Measurements from ENCODE around the gene PREX1.

Gene PREX1

DNA sequence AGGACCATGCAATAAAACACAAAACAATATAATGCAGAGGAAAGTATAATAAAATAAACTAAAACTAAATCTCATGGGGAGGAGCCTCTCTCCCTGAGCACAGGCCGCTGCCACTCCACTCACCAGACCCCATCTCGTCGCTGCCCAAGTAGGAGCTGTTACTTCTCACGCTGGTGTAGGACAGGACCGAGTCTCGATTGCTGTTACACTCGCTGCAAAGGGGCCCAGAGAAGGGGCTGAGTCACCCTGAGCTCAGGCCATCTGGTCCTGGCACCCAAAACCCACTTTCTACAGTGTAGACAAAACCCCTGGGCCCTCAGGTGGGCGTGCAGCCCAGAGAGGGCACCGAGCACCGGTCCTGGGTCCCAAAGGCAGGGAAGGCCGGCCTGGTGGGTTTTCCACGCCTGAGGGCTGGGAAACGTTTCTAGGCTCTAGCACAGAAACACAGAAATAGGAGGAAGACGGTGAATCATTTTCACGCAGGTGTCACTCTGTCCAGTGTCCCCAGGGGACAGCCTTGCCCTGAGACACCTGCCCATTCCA, 183.4 kb downstream of the PREX1 start:
- no peak overlapping the region for H3K4me2 ChIP-seq
- H3K36me3 ChIP-seq (ENCODE audit: insufficient read depth), result no peaks in the 10 kb centered on the region

DNA sequence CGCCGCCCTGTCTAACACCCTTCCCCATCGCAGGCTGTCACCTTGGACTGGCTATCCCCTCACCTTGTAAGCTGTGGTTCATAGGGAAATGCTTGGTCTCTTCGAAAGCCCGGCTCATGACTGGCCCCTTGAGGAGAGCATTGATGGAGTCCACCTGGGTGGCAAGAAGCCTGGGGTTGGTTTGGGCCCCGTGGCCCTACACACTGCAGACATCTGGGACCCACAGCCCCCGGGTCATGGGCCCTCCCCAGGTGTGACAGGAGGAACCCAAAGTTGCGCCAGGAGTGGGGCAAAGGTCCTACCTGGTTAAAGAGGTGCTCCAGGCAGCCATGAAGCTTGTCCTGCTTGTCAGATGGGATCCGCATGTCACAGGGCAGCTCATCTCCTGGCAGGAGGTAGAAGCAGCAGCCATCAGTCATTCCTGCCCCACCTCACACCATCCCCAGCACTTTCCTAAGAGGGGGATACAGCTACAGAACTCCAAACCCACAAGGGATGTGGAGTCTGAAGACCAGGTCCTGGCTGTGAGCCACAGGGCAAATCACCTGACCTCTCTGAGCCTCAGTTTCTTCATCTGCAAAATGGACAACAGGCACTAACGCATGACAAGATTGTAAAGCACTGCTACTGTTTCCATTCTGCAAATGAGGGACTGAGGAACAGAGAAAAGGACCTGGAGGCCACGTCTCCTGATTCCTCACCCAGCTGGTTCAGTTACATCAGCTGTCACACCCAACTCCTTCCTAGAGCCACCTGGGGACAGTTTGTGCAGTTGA, 185.5 kb downstream of the PREX1 start:
- H4K20me1 ChIP-seq (ENCODE audit: insufficient read depth), result no peaks in the 10 kb centered on the region
- H2AFZ ChIP-seq (ENCODE audit: low read depth), result no peak overlapping the region
- H3K27ac ChIP-seq, result no peak overlapping the region
- H3K4me3 ChIP-seq (IDR thresholded peaks at IDR 0.05; ENCODE audit: insufficient read depth, low read depth, low read length), result no peak overlapping the region
- no peaks in the 10 kb centered on the region for H3K79me2 ChIP-seq (ENCODE audit: insufficient read depth, low read depth)
- TF ChIP-seq, protein P1, sequence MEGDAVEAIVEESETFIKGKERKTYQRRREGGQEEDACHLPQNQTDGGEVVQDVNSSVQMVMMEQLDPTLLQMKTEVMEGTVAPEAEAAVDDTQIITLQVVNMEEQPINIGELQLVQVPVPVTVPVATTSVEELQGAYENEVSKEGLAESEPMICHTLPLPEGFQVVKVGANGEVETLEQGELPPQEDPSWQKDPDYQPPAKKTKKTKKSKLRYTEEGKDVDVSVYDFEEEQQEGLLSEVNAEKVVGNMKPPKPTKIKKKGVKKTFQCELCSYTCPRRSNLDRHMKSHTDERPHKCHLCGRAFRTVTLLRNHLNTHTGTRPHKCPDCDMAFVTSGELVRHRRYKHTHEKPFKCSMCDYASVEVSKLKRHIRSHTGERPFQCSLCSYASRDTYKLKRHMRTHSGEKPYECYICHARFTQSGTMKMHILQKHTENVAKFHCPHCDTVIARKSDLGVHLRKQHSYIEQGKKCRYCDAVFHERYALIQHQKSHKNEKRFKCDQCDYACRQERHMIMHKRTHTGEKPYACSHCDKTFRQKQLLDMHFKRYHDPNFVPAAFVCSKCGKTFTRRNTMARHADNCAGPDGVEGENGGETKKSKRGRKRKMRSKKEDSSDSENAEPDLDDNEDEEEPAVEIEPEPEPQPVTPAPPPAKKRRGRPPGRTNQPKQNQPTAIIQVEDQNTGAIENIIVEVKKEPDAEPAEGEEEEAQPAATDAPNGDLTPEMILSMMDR (conservative IDR thresholded peaks at IDR 0.05; ENCODE audit: low read depth, low read length), result no peak
- H3K27me3 ChIP-seq (ENCODE audit: insufficient read depth, low read depth), result no peaks in the 10 kb centered on the region
- H3K4me1 ChIP-seq (ENCODE audit: low read depth, poor library complexity, severe bottlenecking), result no peaks in the 10 kb centered on the region
- no peaks in the 10 kb centered on the region for H3K36me3 ChIP-seq (ENCODE audit: insufficient read depth)
- no peak overlapping the region for H3K4me2 ChIP-seq
- H3K9ac ChIP-seq, result no peak overlapping the region

More for the DNA sequence above, 183.4 kb downstream of the PREX1 start:
- no peaks in the 10 kb centered on the region for H4K20me1 ChIP-seq (ENCODE audit: insufficient read depth)
- H3K27me3 ChIP-seq (ENCODE audit: insufficient read depth, low read depth), result no peaks in the 10 kb centered on the region
- TF ChIP-seq, protein P1 (conservative IDR thresholded peaks at IDR 0.05; ENCODE audit: low read depth, low read length), result no peak
- no peak overlapping the region for H3K9ac ChIP-seq
- no peak overlapping the region for H3K27ac ChIP-seq
- H3K4me3 ChIP-seq (IDR thresholded peaks at IDR 0.05; ENCODE audit: insufficient read depth, low read depth, low read length), result no peak overlapping the region
- no peak overlapping the region for H2AFZ ChIP-seq (ENCODE audit: low read depth)
- H3K79me2 ChIP-seq (ENCODE audit: insufficient read depth, low read depth), result no peaks in the 10 kb centered on the region
- no peaks in the 10 kb centered on the region for H3K4me1 ChIP-seq (ENCODE audit: low read depth, poor library complexity, severe bottlenecking)

DNA sequence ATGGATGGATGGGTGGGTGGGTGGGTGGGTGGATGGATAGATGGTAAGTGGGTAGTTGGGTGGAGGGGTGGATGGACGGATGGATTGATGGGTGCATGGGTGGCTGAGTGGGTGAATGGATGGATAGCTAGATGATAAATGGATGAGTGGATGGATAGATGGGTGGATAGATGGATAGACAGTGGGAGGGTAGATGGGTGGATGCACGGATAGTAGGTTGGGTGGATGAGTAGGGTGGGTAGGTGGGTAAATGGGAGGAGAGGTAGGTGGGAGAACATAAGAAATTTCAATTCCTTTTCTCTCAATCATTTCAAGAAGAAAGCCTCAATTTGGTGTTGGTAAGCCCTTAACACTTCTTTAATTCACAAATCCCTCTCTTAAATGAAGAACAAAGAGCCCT, 186.9 kb downstream of the PREX1 start:
- Histone ChIP-seq H3K36me3 (ENCODE audit: insufficient read depth) (no peaks in the 10 kb centered on the region), H4K20me1 (ENCODE audit: insufficient read depth) (no peaks in the 10 kb centered on the region), H3K27me3 (ENCODE audit: insufficient read depth, low read depth) (no peaks in the 10 kb centered on the region; the same call in 1 of the 2 replicates), H3K79me2 (ENCODE audit: insufficient read depth, low read depth) (no peaks in the 10 kb centered on the region), H2AFZ (ENCODE audit: low read depth) (no peak overlapping the region), H3K9ac (no peak overlapping the region), H3K4me2 (no peak overlapping the region), H3K27ac (no peak overlapping the region), H3K4me1 (ENCODE audit: low read depth, poor library complexity, severe bottlenecking) (no peaks in the 10 kb centered on the region), H3K4me3 (IDR thresholded peaks at IDR 0.05; ENCODE audit: insufficient read depth, low read depth, low read length) (no peak overlapping the region)
- TF ChIP-seq, protein P1 (conservative IDR thresholded peaks at IDR 0.05; ENCODE audit: low read depth, low read length), result no peak

DNA sequence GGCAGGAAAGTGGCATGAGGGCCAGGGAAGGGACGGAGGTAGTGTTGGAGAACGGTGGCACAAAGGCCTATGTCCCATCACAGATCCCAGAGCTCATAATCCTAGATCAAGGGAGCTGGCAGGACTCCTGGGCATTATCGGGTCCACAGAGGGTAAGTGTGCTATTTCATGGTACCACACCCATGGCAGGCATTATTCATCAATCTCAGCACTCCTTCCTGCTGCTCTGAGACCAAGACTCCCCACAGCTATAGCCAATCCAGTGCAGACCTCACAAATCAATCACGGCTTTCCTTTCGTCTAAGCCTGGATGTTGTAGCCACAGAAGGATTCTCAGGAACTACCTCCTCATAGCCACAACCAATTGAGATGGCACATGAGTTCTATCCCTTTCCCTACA, 187.9 kb downstream of the PREX1 start:
- Histone ChIP-seq H3K9ac (no peak overlapping the region), H3K27me3 (ENCODE audit: insufficient read depth, low read depth) (no peaks in the 10 kb centered on the region; the same call in 1 of the 2 replicates), H4K20me1 (ENCODE audit: insufficient read depth) (no peaks in the 10 kb centered on the region), H3K79me2 (ENCODE audit: insufficient read depth, low read depth) (no peaks in the 10 kb centered on the region), H3K4me2 (no peak overlapping the region), H3K36me3 (ENCODE audit: insufficient read depth) (no peaks in the 10 kb centered on the region), H3K27ac (no peak overlapping the region), H3K4me1 (ENCODE audit: low read depth, poor library complexity, severe bottlenecking) (no peaks in the 10 kb centered on the region), H2AFZ (ENCODE audit: low read depth) (no peak overlapping the region), H3K4me3 (IDR thresholded peaks at IDR 0.05; ENCODE audit: insufficient read depth, low read depth, low read length) (no peak overlapping the region)
- TF ChIP-seq, protein P1 (conservative IDR thresholded peaks at IDR 0.05; ENCODE audit: low read depth, low read length), result no peak
